HG02588 (cell line): ENCODE results near the gene RRAS2.

Source experiments
- ATAC-seq: cut with Tn5 transposase; IDR thresholded peaks from one replicate; pipeline ENCODE4 v1.9.1; 2021; ENCODE audit warnings: mild to moderate bottlenecking, moderate library complexity; ENCODE audit not compliant: unreplicated experiment

The RRAS2 gene

DNA sequence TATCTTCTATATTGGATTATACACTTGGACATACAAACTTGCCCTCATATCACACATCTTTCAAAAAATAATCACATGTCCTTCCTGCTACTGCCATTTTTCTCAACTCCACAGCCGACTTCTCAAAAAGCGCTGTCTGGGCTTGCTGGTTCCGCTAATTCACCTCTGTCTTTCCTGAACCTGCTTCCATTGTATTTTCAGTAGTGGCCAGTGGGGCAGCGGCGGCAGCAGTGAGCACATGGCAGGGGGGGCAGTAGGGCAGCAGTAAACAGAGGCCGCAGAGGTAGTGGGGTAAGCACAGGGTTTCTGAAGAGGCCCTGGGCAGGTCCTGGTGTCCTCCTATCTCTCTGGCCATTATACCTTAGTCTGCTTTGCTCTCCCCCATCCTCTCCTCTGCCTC, 126.3 kb downstream of the RRAS2 start:
- ATAC-seq, result no peak

DNA sequence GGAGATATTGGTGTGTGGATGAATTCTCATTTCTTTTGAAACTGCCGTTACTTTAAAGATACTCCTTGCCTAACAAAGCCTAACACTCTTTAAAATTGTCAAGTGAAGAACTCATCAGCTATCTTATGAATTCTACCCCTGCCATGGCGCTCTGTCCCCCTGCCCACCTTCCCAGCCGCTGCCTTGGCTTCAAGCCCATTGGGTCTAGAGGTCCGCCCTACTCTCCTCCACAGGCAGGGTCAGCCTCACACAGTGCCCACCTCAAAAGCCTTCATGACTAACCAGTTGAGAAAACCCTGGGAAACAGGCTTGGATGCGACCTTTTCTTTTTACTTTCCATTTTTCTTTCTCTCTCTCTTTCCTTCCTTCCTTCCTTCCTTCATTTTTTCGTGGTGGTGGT, 128.6 kb downstream of the RRAS2 start:
- no peak for ATAC-seq

DNA sequence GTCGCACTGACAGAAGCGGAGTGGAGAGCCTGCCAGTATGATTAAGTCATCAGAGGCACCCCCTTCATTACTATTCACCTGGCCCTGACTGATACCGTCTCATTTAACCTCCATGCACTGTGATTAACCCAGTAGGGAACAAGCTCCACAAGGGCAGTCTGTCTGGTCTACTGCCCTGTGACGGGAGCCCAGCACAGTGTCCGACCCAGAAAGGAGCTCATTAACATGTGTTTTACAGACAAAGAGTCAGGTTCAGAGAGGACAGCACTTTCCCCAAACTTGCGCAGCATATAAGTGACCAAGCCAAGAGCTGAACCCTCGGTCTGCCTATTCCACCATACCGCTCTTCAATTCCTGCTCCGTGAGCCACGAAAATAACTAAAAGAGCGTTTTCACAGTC, 129.5 kb downstream of the RRAS2 start:
- no peak for ATAC-seq

DNA sequence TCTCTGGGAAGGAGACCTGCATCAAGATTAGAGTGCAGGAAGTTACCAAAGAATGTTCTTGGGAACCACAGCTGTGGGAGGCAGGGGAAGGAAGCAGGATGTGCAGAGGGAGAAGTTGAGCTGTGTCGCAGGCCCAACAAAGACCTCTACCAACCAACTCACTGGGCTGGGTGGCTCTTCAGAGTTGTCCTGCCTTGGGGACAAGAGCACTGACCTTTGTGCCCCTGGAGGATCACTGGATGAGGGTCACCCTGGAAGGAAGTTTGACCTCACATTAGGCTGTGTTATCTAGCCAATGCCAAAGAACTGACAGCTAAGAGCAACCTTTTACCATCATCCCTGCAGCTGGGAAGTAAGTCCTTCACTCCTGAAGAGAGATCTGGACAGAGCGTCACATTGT, 130.6 kb downstream of the RRAS2 start:
- ATAC-seq, result no peak
